ENCODE measurements around the gene HYAL4.

DNA sequence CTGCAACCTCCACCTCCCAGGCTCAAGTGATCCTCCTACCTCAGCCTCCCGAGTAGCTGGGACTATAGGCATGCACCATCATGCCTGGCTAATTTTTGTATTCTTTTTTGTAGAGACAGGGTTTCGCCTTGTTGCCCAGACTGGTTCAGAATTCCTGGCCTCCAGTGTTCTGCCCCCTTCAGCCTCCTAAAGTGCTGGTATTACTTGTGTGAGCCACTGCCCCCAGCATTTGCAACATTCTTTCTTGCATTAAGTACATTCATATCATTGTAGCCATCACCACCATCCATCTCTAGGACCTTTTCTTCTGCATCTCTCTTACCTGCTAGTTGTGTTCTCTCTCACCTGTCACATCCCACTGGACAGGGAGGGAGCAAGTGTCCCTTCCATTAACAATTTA is 35.5 kb upstream of the HYAL4 start:
- TF ChIP-seq L3MBTL2 (conservative IDR thresholded peaks at IDR 0.05) (no peak), PKNOX1 (IDR thresholded peaks at IDR 0.05) (no peak)

Data from HEK293T (cell line).